8988T (cell line): ENCODE data around the gene DYNC1H1.
A peak's percentile ranks its signal among the peaks of the same experiment; 100 is the strongest.
"Not testable (repeated sequence)": the region's sequence is repeated elsewhere in the genome, so short reads cannot be mapped to it uniquely, and the experiment has no call there.

Experiments used
- DNase-seq: peaks from one replicate; pipeline ENCODE4 v3.0.0; 2011

Gene DYNC1H1

DNA sequence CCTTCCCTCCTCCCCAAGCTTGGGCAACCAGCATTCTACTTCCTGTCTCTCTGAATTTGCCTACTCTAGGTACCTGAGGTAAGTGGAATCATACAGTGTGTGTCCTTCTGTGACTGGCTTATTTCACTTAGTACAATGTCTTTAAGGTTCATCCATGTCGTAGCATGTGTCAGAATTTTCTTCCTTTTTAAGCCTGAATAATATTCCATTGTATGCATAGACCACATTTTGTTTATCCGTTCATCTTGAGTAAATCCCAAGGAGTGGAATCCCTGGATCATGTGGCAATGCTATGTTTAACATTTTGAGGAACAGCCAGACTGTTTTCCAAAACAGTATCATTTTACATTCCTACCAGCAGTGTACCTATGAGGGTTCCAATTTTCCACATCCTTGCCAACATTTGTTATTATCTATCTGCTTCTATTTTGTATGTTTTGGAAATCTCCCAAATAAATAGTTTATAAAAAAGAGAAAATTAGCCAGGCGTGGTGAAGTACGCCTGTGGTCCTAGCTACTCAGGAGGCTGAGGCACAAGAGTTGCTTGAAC lies 110.1 kb downstream of the DYNC1H1 start:
- no peak for DNase-seq

DNA sequence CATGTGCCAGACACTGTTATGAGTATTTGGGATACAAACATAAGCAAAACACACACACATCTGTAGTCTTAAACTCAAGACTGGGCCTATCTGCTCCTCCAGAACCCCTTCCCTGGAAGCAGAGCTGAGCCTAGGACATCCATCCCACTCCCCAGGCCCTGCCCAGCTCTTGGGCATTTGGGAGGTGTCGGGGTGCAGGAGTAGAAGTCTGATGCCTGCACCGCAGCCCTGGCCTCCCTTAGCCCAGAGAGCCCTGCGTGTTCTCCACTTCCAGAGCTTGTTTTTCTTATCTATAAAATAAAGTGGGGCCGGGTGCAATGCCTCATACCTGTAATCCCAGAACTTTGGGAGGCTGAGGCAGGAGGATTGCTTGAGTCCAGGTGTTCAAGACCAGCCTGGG lies 110.8 kb downstream of the DYNC1H1 start:
- no peak for DNase-seq

DNA sequence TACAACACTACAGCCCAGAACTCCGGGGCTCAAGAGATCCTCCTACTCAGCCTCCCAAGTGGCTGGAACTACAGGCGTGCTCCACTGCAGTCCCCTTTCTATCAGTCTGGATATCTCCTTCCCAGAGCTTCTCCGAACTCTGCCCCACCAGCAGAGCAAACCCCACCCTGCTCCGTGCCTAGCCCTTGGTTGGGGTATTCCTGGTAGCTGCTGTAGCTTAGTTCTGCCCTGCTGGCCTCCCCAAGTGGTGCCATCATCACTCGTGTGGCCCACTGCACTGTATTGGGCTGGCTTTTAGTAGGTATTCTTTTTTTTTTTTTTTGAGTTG lies 113.0 kb downstream of the DYNC1H1 start:
- no peak for DNase-seq

DNA sequence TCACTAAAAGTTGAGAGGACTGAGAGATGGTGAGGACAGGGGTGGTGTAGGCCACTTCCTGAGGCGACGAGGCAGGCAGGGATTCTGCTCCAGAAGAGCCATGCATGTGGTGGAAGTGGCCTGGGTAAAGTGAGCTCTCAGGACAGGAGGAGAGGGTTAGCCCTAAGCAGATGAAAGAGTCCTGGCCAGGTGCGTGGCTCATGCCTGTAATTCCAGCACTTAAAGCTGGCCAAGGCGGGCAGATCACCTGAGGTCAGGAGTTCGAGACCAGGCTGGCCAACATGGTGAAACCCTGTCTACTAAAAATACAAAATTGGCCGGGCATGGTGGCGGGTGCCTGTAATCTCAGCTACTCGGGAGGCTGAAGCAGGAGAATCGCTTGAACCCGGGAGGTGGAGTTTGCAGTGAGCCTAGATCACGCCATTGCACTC lies 114.0 kb downstream of the DYNC1H1 start:
- DNase-seq: not testable (repeated sequence)

DNA sequence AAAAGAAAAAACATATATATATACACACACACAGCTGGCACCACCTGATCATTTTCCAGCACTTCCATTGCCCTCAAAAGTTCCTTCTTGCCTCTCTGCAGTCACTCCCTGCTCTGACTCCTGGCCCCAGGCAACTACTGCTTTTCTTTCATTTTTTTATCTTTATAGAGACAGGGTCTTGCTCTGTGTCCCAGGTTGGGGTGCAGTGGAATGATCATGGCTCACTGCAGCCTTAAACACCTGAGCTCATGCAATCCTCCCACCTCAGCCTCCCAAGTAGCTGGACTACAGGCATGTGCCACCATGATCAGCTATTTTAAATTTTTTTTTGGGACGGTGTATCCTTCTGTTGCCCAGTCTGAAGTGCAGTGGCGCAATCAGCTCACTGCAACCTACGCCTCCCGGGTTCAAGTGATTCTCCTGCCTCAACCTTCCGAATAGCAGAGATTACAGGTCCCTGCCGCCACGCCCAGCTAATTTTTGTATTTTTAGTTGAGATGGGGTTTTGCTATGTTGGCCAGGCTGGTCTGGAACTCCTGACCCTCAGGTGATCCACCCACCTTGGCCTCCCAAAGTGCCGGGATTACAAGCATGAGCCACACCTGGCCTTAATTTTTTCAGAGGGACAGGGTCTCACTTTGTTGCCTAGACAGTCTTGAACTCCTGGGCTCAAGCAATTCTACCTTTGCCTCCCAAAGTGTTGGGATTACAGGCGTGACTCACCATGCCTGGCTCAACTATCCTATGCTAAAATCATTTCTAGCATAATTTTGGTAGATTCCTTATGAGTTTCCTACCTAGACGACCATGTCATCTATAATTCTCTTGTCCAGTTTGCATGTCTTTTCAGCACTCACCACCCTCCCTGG lies 114.7 kb downstream of the DYNC1H1 start:
- no peak for DNase-seq

DNA sequence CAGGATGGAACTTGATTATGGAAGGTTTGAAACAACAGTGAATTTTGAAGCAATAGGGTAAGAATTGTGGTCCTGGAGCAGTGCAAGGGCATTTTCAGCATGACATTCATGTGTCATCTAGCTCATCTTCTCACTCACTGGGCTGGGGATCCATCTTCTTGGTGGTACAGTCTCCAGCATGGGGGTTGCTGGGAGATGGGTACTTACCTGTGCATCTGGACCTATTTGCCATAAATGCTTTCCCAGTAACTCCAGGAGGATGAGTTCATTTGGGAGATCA lies 115.3 kb downstream of the DYNC1H1 start:
- no peak for DNase-seq

DNA sequence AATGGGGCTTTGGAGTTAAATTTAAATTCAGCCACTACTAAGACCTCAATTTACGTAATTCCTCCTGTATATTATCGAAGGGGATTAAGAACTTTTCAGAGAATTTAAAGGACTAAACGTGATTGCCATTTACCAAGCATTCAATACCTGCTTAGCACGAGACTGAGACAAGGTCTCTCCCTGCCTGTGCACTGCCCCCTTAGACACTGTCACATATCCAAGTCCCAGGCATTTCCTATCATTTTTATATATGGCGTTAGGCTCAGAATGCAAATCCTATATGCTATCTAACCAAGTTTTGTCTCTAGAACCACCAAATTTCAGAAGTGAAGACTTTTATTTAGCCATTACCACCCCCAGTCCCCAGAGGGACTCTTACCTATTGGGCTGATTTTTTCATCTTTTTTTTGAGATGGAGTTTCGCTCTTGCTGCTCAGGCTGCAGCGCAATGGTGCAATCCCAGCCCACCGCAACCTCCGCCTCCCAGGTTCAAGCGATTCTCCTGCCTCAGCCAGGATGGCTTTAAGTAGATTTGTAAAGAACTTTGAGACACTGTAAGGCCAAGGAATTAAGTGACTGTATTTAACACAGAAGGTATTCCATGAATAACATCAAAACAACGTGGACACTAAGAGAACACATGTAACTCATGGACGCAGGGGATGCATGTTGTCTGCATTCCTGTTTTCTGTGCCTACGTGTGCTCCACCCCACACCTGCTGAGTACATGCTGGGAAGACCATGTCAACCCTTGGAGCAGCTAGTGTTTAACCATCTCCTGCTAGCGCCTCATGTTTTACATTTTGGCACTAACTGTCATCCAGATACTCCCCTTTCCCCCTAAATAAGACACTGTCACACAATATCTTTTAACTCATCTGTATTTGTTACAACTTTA lies 116.1 kb downstream of the DYNC1H1 start:
- no peak for DNase-seq

DNA sequence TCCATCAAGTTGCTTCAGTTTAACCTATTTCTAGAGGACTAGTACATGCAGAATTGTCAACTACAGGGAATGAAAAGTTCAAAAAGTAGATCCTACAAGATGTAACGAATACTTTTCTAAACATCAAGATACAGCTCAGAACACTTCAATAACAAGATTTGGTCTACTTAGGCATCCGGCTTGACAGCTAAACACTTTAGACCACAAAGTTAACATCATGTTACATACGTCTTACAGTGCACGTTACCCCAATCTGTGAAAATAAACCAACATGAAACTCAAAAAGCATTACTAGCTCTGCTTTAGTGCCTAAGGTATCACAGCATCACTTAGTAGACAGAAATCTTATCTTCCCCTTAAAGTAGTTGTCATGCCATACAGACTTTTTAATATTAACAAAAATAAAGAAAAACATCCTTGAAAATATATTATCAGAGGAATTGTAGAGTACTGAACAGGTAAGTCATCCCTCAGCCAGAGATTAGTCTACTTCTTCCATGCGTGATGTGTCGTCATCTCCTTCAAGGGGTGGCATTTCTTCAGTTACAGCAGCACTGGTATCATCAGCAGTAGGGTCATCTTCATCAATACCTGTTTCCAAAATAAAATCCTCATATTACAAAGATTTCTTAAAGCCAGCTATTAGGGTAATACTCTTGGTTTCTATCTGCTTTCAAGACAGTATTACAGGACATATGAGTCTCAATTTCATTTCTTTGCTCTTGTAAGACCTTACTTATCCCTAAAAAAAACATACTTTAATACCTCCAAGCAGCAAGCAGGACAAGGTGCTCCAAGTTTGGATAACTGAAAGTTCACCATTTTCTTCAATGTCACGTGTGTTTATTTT lies 117.1 kb downstream of the DYNC1H1 start:
- DNase-seq: no peak

DNA sequence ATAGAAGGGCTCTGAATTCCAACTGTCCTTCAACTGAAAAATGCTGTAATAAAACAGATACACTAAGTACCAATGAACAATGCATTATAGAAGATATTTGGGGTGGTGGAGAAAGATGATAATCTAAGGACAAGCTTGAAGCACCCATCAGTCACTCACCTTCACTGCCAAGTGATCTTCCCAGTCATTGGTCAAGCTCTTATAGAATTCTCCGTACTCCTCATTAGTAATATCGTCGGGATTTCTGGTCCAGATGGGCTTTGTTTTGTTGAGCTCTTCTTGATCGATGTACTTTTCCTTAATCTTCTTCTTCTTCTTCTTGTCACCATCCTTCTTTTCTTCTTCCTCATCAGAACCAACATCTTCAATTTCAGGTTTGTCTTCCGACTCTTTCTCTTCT lies 120.1 kb downstream of the DYNC1H1 start:
- not testable (repeated sequence) for DNase-seq

DNA sequence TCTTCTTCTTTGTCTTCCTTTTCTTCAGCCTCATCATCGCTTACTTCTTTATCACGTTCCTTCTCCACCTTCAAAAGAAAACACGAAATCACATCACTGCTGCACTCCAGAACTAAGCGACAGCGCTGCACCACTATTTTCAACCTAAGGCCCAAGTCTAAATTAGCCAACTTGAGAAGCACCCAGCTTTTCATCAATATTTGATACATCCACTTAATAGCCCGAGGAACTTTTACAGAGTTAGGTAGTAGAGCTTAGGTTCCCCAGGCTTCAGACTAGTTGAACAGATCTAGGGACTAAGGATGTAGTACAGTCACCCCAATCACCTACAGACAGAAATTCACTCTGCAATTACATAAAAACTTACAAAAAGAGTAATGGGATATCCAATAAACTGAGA lies 120.6 kb downstream of the DYNC1H1 start:
- no peak for DNase-seq

DNA sequence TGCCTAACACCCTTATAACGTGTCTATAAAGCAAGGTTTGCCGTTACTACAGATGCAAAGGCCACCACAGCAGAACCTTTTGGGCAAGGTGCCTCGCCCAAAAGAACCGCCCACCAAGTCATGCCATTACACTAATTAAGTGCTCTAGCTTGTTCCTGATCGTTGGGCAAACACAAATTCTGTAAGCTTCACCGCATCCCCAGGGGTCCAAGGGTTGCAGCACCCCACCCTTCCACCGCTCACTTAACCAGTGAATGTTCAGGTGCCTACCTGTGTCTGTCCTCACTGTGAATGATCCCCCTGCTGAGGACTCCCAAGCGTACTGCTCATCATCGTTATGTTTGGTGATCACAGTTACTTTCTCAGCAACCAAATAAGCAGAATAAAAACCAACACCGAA lies 121.1 kb downstream of the DYNC1H1 start:
- DNase-seq: no peak

DNA sequence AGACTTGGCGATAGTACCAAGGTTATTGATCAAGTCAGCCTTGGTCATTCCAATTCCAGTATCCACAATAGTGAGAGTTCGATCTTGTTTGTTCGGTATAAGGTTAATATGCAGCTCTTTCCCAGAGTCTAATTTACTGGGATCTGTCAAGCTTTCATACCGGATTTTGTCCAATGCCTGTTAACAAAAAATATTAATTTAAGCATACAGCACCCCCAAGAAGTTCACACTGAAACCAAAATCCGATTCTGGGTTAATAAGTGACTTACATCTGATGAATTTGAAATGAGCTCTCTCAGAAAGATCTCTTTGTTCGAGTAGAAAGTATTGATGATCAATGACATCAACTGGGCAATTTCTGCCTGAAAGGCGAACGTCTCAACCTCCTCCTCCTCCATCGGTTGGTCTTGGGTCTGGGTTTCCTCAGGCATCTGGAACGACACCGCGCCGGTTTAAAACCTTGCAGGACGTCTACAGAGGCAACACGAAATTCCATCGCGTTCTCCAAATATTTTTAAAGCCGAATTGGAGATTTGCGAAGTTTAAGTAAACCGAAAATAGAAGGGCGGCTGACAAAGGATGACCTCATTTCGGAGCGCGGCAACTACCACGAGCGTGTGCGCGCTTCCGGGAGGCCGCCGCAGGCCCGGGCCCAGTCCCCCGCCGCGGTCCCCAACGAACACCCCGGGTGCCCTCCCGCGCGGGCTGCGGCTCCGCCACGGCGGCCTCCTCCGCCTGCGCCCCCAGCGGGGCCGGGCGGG lies 121.8 kb downstream of the DYNC1H1 start:
- no peak for DNase-seq

DNA sequence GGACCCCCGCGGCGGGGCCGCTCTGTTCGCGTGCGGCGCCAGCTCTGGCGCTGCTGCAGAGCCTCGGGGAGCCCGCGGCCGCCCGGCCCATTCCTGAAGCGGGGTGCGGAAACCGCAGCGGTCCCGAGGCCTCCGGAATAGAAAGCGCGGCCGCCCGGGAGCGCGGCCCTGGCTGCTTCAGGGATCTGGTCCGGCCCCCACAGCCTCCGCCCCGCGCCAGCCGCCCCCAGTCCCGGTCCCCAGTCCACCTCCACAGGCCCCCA lies 122.3 kb downstream of the DYNC1H1 start:
- no peak for DNase-seq

DNA sequence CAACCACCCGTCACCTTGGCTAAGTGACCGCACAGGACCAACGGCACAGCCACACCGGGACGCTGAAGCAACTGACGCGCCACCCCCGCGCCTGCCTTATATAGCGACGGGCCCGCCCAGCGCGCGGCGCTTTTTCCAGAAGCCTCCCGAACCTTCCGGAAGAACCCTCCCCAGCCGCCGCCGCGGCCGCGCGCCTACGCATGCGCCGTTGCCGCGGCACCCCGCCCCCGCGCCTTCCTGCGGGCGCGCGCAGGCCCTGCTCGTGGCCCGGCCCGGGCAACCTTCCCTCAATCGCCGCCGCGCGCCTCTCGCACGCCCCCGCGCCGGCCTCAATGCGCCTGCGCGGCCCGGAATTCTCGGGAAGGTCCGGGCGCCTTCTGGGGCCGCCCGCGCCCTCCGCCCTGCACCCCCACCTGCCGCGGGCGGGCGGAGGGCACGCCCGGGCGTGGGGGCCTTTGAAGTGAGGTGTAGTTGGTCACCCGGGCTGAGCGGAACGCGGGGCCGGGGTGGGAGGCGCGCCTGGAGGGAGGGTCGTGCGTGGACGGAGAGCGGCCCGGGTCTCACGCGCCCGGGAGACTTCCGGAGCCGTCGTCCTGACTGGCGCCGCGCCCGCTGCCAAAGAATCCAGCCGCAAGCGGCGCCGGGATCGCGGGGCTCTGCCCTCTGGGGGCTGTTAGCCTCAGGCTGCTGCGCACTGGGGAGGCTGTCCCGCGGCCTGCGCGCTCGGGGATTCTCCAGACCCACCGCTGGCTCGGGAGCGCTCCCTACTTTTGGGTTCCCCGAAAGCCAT lies 122.8 kb downstream of the DYNC1H1 start, which contains the start of gene HSP90AA1:
HSP90AA1 (minus strand) TSS at position 73 of the 790 bp plus-strand sequence. CDS start 666 bp downstream, outside the sequence.
- peak; percentile 90 for DNase-seq

DNA sequence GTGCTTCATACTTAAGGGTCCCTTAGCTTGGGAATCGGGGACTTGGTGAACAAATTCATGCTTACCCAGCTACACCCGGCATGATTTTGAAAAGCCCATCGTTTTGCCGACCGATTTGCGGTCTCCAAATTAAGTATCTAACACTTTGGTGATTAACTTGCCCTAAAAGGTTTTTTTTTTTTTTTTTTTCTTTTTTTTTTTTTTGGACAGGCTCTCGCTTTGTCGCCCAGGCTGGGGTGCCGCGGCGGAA lies 123.3 kb downstream of the DYNC1H1 start:
- no peak for DNase-seq

DNA sequence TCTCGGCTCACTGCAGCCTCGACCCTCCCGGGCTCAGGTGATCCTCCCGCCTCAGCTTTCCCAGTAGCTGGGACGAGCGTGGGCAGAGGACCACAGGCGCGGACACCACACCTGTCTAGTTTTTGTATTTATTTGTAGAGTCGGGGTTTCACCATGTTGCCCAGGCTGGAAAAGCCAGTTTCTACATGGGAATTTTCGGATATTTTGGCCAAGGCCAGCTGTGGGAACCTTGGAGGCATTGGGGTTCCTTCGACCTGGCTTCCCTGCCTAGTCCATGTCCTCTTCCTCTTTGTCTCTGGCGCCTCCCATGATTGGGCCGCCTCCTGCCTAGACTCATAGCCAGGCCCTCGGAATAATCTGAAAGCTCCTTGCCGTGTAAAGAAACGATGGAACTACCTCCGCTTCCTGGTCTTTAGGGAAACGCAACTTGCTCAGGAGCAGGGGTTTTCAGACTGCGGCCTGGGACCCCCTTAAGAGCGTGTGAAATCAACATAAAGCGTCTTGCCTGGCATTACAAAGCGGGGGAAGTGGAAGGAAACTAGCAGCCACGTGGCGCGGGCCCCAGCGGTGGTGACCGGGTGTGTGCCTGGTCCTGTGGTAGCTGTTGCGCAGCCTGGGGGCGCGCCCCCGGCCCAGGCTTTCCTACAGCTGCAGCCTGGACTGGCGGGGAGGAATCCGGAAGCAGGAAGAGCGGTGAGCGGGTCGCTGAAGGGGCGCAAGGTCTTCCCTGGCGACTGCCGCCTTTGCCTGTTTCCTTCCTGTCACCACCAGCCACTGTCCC lies 123.8 kb downstream of the DYNC1H1 start:
- no peak for DNase-seq

DNA sequence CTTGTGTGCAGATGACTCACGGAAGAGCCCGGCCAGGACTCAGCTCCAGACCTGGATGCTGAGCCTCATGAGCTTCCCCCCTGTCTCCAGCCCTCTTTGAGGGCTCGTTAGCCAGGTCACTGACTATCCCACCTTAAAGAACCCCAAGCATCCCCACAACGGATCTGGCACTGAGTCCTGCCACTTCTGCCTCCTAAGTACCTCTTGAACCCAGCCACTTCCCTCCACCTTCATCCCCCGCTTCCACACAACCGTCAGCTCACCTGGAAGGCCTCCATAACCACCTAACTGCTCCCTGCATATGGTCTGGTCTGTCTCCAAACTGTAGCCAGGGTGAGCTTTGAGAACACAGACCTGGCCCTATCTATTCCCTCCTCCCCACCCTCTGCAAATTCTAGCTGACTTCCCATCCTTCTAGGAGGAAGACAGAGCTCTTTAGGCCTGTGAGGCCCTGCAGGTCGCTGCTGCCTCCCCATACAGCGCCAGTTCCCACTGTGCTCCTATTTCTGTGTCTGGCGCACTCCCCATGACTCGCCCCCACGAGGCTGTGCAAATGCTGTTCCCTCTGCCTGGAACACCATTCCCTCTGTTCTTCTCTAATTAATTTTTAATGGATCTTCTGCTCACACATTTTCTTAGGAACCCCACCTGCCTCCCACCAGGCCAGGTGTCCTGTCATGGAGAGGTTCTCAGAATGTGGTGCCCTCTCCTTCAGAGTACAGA lies 125.4 kb downstream of the DYNC1H1 start:
- no peak for DNase-seq

DNA sequence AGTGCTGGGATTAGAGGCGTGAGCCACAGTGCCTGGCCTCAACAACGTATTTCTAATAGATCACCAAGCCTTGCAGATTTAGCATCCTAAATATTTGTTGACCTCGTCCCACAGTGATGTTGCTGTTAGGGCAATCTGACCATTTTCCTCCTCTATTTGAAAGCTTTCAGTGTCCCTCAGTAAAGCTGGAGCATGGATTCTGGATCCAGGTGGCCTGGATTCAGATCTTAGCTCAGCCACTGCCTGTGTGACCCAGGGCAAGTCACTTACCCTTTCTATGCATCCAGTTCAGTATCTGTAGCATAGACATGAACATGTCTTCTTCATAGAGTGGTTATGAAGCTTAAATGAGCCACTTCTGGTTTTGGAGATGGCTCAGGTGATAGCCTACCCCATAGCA lies 126.3 kb downstream of the DYNC1H1 start:
- DNase-seq: no peak

DNA sequence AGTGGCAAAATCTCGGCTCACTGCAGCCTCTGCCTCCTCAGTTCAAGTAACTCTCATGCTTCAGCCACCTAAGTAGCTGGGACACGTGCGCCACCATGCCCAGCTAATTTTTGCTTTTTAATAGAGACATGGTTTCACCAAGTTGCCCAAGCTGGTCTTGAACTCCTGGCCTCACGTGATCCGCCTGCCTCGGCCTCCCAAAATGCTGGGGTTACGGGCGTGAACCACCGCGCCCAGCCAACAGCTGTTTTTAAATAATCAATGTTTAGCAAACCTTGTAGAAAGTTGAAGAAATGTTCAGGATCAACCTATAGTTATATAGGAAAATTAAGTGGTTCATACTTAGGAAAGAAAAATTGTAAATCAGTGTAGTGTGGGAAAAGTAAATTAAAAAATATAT lies 128.4 kb downstream of the DYNC1H1 start:
- DNase-seq: no peak

DNA sequence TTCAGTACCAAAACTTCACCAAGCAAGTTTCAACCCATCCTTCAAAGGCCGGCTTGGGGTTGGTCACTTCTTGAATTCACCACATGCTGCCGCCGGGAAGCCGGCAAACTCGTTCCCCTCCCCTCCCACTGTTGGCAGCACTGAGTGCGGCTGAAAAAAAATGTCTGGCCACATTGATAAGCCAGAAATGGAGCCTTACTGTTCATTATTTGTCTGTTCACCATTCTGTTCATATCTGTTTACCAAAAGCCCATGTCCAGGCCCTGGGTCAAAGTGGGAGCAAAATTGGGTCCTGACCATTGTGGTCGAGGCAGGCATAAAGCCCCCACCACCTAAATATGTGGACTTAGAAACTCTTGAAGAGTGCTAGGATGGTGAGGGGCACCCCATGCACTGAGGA lies 129.7 kb downstream of the DYNC1H1 start:
- no peak for DNase-seq
